Keratinocyte (primary cell): ENCODE results near the gene CRX.

ENCODE experiments used
- CTCF ChIP-seq, 3 experiments: IDR thresholded peaks in 1 of 3; conservative IDR thresholded peaks in 1 of 3; optimal IDR thresholded peaks in 1 of 3; 2 replicates in 2 of 3; 3 replicates in 1 of 3; pipeline versions ENCODE3 to v1.5.1; 2011; ENCODE audit warnings: low read length in 3 of 3, mild to moderate bottlenecking in 3 of 3, moderate library complexity in 2 of 3, control low read depth in 1 of 3, inconsistent platforms in 1 of 3; ENCODE audit not compliant: insufficient read depth in 2 of 3; ENCODE audit errors: extremely low read depth in 1 of 3
- EZH2 ChIP-seq: IDR thresholded peaks from one replicate; pipeline ENCODE4 v1.6.1; 2012; ENCODE audit warnings: inconsistent platforms, mild to moderate bottlenecking, low read length, moderate library complexity

- TF ChIP-seq CTCF (optimal IDR thresholded peaks at IDR 0.05 in 1 of 3, IDR thresholded peaks at IDR 0.05 in 1 of 3, conservative IDR thresholded peaks at IDR 0.05 in 1 of 3; ENCODE audit: extremely low read depth in 1 of 3, insufficient read depth in 2 of 3, low read length in 3 of 3), result no peak
- no peak for TF ChIP-seq EZH2
Measured at GRCh38 chr19:47794526-47794925, 27.2 kb upstream of the CRX start.
